H54 (cell line): Measurements from ENCODE around the gene VWA8.

Source experiments
- DNase-seq: peaks from one replicate; pipeline ENCODE4 v3.0.0; 2011; ENCODE audit warnings: low spot score, mixed read lengths; ENCODE audit not compliant: insufficient read length
- FAIRE-seq: peaks from 3 replicates; lab custom pipeline; 2011; peaks lifted over from hg19 to GRCh38; lab: Jason Lieb, UNC
- POLR2A ChIP-seq: IDR thresholded peaks from 2 replicates; pipeline ENCODE4 v1.6.1; 2011; ENCODE audit warnings: low read depth, mild to moderate bottlenecking, low read length

The VWA8 gene

DNA sequence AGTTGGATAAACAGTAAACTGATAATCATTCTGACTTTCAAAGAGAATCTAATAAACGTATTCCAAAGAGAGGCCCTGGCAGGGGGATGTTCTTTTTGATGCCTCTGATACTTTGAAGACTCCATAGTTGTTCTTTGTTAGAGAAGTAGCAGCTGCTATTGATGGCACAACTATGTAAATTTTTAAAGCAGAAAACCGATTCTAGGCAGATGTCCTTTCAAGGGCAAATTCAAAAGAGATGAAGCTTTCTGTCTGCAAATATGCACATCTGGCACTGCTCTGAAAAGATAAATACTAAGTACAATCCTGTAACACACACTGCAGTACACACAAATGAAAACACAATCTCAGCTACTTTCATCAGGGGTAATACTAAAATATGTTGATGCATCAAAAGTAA, 250.1 kb downstream of the VWA8 start:
- no peak for DNase-seq
- FAIRE-seq: no peak
- no peak for TF ChIP-seq POLR2A

- TF ChIP-seq POLR2A: no peak
- FAIRE-seq (no peak), DNase-seq (no peak)
These were observed 251.4 kb downstream of the VWA8 start for GRCh38 chr13:41709511-41709910.

GRCh38 chr13:41708713-41709112, 252.2 kb downstream of the VWA8 start:
- no peak for TF ChIP-seq POLR2A
- no peak for DNase-seq
- FAIRE-seq: no peak

DNA sequence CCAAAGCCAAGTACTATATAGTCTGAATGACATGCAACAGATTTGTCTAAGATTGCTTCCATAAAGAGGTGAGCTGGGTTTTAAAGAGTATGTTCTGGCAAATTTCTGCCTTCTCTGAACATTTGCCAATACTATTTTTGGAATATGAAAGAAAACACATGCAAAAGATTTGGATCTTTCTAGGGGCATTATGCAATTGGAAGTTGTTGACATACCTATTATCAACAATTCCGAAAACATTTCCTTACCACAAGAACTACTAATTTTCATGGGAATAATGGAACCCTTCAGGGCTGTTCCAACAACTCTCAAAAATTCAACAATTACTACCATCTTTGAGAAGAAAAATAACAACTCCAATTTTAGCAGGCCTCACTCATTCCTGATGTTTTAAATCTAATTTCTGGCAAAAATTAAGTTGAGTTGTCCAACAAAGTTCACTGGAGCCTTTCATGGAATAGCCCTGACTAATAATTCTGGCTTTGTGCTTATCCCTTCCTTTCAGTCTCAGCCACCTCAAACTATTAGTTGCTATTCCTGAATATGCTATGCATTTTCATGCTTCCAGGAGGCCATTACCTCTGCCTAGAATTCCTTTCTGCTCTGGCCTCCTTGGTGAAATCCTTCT, 253.6 kb downstream of the VWA8 start:
- TF ChIP-seq POLR2A: no peak
- DNase-seq (no peak), FAIRE-seq (no peak)

DNA sequence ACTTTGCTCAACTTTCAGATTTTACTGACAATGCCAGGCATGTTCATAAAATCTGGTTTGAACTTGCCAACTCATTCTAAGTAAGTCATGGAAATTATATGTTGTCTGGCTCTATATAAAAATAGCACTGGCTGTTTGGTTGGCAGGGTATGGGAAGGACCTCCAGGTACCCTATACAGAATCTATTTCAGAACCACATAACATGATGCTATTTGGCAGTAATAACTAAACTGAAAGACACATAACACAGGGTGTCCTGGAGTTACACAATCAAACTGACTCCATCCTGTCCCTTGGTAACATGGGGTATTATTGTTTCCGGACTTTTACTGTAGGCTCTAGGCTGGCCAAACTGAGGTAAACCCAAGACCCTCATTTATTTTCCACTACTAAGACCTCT, 254.8 kb downstream of the VWA8 start:
- FAIRE-seq (no peak), DNase-seq (no peak)
- no peak for TF ChIP-seq POLR2A

GRCh38 chr13:41702540-41702939, 258.4 kb downstream of the VWA8 start:
- DNase-seq (no peak), FAIRE-seq (no peak)
- TF ChIP-seq POLR2A: no peak

GRCh38 chr13:41701676-41702075, 259.2 kb downstream of the VWA8 start:
- DNase-seq (no peak), FAIRE-seq (no peak)
- no peak for TF ChIP-seq POLR2A

GRCh38 chr13:41700790-41701310, 260.1 kb downstream of the VWA8 start:
- FAIRE-seq (peak; percentile 57), DNase-seq (no peak)
- TF ChIP-seq POLR2A: no peak

DNA sequence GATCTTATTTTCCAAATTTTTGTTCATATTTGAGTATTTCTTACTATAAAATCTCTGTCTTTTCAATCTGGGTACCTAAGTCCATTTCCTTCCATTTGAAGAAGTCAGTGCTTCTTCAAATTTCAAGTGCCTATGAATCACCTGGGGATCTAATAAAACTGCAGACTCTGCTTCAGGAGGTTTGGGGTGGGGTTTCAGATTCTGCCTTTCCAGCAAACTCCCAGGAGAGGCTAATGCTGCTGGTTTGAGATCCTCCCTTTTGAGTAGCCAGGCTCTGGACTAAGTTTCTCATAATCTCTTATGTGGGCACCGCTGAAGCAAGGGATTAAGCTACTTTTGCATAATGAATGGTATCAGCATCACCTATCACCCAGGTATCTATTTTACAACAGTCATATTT, 261.1 kb downstream of the VWA8 start:
- no peak for TF ChIP-seq POLR2A
- no peak for DNase-seq

DNA sequence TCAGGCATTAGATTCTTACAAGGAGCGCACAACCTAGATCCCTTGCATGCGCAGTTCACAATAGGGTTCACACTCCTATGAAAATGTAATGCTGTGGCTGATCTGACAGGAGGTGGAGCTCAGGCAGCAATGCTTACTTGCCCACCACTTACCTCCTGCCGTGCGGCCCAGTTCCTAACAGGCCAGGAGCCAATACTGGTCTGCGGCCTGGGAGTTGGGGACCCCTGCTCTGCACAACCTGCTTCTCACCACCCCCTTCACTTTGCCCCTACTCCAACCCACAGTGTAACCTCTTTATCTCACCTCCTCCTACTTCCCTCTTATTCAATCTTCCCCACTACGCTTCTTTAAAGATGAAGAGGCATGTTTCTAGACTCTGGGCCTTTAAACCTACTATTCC, 263.3 kb downstream of the VWA8 start:
- no peak for FAIRE-seq
- DNase-seq: no peak
- no peak for TF ChIP-seq POLR2A

More for the DNA sequence above, 261.1 kb downstream of the VWA8 start:
- FAIRE-seq: no peak

DNA sequence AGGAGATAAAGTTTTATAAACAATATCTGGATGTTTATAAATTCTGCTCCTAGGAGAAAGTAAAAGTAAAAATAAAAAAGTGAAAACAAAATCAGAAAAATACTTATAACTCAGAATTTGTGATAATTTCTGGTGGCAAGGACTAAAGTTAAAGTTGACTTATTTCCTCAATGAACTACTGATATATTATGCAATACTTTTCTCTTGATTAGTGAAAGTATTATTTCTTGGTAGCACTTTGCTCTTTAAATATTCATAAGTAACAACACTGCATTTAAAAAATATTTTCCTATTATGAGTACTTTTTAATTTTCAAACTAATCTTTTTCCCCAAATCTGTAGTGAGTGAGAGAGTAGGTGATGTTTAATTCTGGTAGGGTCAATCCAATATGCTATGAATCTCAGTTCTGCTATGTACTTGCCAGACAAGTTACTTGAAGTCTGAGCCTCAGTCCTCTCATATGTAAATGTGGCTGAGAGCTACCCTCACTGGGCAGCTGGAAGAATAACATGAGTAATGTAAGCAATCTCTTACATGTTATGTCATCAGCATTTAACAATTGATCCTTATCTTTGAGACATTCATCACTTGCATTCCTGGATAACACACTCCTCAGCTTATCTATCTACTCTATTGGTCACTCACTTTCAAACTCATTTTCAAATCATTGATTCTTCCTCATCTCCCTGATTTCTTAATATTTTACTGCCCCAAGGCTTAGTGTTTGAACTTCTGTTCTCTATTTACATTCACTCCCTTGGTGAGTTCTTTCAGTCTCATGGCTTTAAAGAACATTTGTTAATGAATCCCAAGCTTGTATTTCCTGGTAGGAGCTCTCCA, 264.5 kb downstream of the VWA8 start:
- no peak for TF ChIP-seq POLR2A
- DNase-seq: no peak
- FAIRE-seq: peak; percentile 71

GRCh38 chr13:41694545-41695301, 266.2 kb downstream of the VWA8 start:
- TF ChIP-seq POLR2A: no peak
- FAIRE-seq: peak; percentile 27
- DNase-seq: no peak

DNA sequence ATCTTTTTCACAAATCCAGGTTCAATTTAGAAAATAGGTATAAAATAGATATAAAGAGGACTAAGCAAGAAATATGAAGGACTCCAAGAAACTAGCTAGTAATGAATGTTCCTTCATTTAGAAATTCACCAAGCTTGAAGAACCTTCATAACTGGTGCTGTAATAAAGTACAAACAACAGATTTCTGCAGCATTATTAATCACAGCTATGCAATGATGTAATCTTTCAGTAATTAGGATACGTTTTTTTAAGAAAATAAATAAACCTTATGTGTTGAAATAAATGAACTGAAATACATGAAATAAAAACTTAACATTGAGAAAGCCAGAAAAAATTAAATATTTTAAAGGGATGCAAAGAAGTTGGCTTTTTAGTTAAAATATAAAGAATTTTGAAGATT, 267.5 kb downstream of the VWA8 start:
- DNase-seq (no peak), FAIRE-seq (no peak)
- TF ChIP-seq POLR2A: no peak

DNA sequence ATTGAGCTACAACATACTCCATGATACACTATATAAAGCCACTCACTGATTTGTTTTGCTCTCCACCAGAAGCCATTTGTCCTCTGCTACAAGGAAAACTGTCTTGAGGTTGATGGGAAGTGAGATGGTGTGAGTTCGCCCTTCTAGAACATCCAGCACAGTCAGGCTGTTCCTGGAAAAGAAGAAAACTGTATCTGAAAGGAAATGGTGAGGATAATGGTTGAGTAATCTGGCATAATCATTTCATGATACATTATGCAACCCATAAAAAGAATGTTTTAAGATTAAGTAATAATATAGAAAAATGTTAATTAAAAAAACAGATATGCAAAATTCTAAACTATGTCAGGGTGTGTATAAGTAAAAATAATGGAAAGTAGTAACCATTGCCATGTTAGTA, 269.6 kb downstream of the VWA8 start:
- DNase-seq: no peak
- TF ChIP-seq POLR2A: no peak
- FAIRE-seq: no peak

GRCh38 chr13:41682766-41683165, 278.1 kb downstream of the VWA8 start:
- no peak for TF ChIP-seq POLR2A
- no peak for DNase-seq
- no peak for FAIRE-seq
